Measurements from ENCODE around the gene IRF7.

Gene IRF7

DNA sequence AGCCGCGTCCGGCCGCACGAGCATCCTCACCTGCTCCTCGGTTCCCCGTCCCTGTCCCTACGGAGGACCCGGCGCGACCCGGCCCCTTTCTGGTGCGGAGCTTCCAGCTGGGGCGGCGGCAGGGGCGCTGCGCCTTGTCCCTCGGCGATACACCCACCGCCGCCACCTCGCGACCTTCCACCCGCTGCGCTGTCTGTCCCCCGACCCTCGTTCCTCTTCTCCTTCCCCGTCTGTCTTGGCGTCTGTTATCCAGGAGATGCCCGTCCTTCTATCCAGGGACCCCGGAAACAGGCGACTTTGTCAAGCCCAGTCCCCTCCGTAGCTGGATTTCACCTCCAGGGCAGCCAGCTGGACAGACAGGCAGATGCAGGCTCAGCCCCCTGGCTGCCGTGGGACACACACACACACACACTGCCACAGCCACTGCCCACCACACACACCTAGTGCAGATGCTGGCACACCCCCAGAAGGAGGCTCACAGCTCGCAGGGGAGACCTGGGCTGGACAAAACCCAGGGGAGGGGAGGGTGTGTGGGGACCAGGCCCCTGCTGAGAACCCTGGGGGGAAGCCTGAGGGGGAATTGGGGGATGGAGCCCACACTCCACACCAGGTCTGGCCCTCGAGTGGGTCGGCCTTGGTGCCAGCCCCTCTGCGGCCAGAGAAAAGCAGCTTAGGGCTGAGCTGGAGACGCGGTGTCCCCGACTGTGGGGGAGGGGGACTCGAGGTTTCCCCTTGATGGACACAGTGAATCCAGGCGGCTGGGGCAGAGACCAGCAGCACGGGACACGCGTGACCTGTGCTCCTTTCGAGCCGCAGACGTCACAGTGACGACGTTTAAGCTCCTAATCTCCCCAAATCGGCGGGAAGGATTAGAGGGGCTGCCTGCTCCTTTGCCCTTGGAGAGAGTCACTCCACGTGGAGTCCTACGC, 22.1 kb upstream of the IRF7 start:
- no peaks in the 10 kb centered on the region for H3K9me2 ChIP-seq (replicated peaks; ENCODE audit: insufficient read depth, low read length)
- no peaks in the 10 kb centered on the region for H3K27me3 ChIP-seq (replicated peaks; ENCODE audit: insufficient read depth, low read length)
- no peaks in the 10 kb centered on the region for H3K79me2 ChIP-seq (ENCODE audit: low read length)
- no peaks in the 10 kb centered on the region for H3K4me1 ChIP-seq (ENCODE audit: low read length)
- no peaks in the 10 kb centered on the region for H3K9me3 ChIP-seq (replicated peaks; ENCODE audit: insufficient read depth, low read length)
- DNase-seq: no peak
- no peak overlapping the region for H3K9ac ChIP-seq (ENCODE audit: low read length)
- no peak overlapping the region for H3K4me3 ChIP-seq (ENCODE audit: low read length)
- H3K36me3 ChIP-seq (replicated peaks; ENCODE audit: insufficient read depth, low read length): no peaks in the 10 kb centered on the region
- H3K27ac ChIP-seq (ENCODE audit: low read length): no peak overlapping the region
- H3K4me2 ChIP-seq (ENCODE audit: low read depth, low read length): no peak overlapping the region
- no peaks in the 10 kb centered on the region for H4K20me1 ChIP-seq (ENCODE audit: insufficient read depth, low read length)
- H2AFZ ChIP-seq (ENCODE audit: low read length): no peak overlapping the region
- TF ChIP-seq EZH2phosphoT487 (IDR thresholded peaks at IDR 0.05; ENCODE audit: low read length) (no peak), CTCF (IDR thresholded peaks at IDR 0.05; ENCODE audit: low read length) (no peak), EZH2 (optimal IDR thresholded peaks at IDR 0.05; ENCODE audit: low read depth, low read length) (no peak)
- H3F3A ChIP-seq (ENCODE audit: insufficient read depth, low read length): no peaks in the 10 kb centered on the region

- no peaks in the 10 kb centered on the region for H3F3A ChIP-seq (ENCODE audit: insufficient read depth, low read length)
- no peak overlapping the region for H3K27ac ChIP-seq (ENCODE audit: low read length)
- no peak overlapping the region for H3K4me3 ChIP-seq (ENCODE audit: low read length)
- no peaks in the 10 kb centered on the region for H3K9me3 ChIP-seq (replicated peaks; ENCODE audit: insufficient read depth, low read length)
- no peaks in the 10 kb centered on the region for H3K79me2 ChIP-seq (ENCODE audit: low read length)
- DNase-seq: no peak
- H3K36me3 ChIP-seq (replicated peaks; ENCODE audit: insufficient read depth, low read length): no peaks in the 10 kb centered on the region
- no peaks in the 10 kb centered on the region for H4K20me1 ChIP-seq (ENCODE audit: insufficient read depth, low read length)
- no peak overlapping the region for H2AFZ ChIP-seq (ENCODE audit: low read length)
- H3K9ac ChIP-seq (ENCODE audit: low read length): no peak overlapping the region
- TF ChIP-seq CTCF (IDR thresholded peaks at IDR 0.05; ENCODE audit: low read length) (no peak), EZH2phosphoT487 (IDR thresholded peaks at IDR 0.05; ENCODE audit: low read length) (no peak), EZH2 (optimal IDR thresholded peaks at IDR 0.05; ENCODE audit: low read depth, low read length) (no peak)
- no peaks in the 10 kb centered on the region for H3K9me2 ChIP-seq (replicated peaks; ENCODE audit: insufficient read depth, low read length)
- H3K4me2 ChIP-seq (ENCODE audit: low read depth, low read length): no peak overlapping the region
- no peaks in the 10 kb centered on the region for H3K27me3 ChIP-seq (replicated peaks; ENCODE audit: insufficient read depth, low read length)
- H3K4me1 ChIP-seq (ENCODE audit: low read length): no peaks in the 10 kb centered on the region
Measured at GRCh38 chr11:637333-637592, 21.5 kb upstream of the IRF7 start.

DNA sequence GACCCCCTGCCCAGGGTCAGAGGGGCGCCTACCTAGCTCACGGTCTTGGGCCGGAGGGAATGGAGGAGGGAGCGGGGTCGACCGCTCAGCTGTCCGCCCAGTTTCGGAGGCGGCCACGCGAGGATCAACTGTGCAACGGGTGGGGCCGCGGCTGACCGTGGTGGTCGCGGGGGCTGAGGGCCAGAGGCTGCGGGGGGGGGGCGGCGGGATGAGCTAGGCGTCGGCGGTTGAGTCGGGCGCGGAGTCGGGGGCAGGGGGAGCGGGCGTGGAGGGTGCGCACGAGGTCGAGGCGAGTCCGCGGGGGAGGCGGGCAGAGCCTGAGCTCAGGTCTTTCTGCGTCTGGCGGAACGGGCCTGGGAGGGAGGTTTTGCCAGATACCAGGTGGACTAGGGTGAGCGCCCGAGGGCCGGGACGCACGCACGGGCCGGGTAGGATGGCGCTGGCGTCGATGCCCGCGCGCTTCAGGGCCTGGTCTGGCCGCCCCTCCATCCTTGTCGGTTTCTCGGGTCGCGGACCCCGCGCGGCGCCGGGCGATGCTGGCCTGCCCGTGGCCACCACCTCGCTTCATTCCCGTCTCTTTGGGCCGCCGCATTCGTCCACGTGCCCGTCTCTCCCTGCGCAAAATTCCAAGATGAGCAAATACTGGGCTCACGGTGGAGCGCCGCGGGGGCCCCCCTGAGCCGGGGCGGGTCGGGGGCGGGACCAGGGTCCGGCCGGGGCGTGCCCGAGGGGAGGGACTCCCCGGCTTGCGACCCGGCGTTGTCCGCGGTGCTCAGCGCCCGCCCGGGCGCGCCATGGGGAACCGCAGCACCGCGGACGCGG, 21.0 kb upstream of the IRF7 start, which contains the start of gene DRD4:
Gene DRD4, plus strand, starts transcription at position 759 of the 822 bp plus-strand sequence. Its CDS starts 36 bp downstream, at position 795.
- no peaks in the 10 kb centered on the region for H3F3A ChIP-seq (ENCODE audit: insufficient read depth, low read length)
- no peak within 1 kb of the TSS for H2AFZ ChIP-seq (ENCODE audit: low read length)
- H3K9me2 ChIP-seq (replicated peaks; ENCODE audit: insufficient read depth, low read length): no peaks in the 10 kb centered on the region
- no peaks in the 10 kb centered on the region for H3K36me3 ChIP-seq (replicated peaks; ENCODE audit: insufficient read depth, low read length)
- H3K4me1 ChIP-seq (ENCODE audit: low read length): no peaks in the 10 kb centered on the region
- no peaks in the 10 kb centered on the region for H3K79me2 ChIP-seq (ENCODE audit: low read length)
- no peak within 1 kb of the TSS for H3K27ac ChIP-seq (ENCODE audit: low read length)
- H4K20me1 ChIP-seq (ENCODE audit: insufficient read depth, low read length): no peaks in the 10 kb centered on the region
- H3K4me3 ChIP-seq (ENCODE audit: low read length): no peak within 1 kb of the TSS
- DNase-seq: no peak
- no peak for TF ChIP-seq EZH2phosphoT487 (IDR thresholded peaks at IDR 0.05; ENCODE audit: low read length)
- no peaks in the 10 kb centered on the region for H3K27me3 ChIP-seq (replicated peaks; ENCODE audit: insufficient read depth, low read length)
- H3K9ac ChIP-seq (ENCODE audit: low read length): no peak within 1 kb of the TSS
- H3K4me2 ChIP-seq (ENCODE audit: low read depth, low read length): no peak within 1 kb of the TSS
- no peaks in the 10 kb centered on the region for H3K9me3 ChIP-seq (replicated peaks; ENCODE audit: insufficient read depth, low read length)
